SH-SY5Y (cell line): ENCODE results near the gene ASPRV1.

ENCODE experiments used
- GATA2 ChIP-seq: IDR thresholded peaks from 2 replicates; pipeline ENCODE4 v1.6.1; 2011; ENCODE audit warnings: mild to moderate bottlenecking, low read depth, low read length
- GATA3 ChIP-seq: IDR thresholded peaks from 2 replicates; pipeline ENCODE4 v1.6.1; 2011; ENCODE audit warnings: low read depth, mild to moderate bottlenecking, low read length, moderate library complexity

GRCh38 chr2:69943843-69944525, 17.4 kb downstream of the ASPRV1 start:
- no peak for TF ChIP-seq GATA2
- TF ChIP-seq GATA3: no peak
